HG02678 (cell line): ENCODE measurements around the gene TEDC1.

Experiments used
- ATAC-seq: cut with Tn5 transposase; IDR thresholded peaks from one replicate; pipeline ENCODE4 v1.9.1; 2021; ENCODE audit warnings: mild to moderate bottlenecking, moderate library complexity; ENCODE audit not compliant: unreplicated experiment

TEDC1 gene

DNA sequence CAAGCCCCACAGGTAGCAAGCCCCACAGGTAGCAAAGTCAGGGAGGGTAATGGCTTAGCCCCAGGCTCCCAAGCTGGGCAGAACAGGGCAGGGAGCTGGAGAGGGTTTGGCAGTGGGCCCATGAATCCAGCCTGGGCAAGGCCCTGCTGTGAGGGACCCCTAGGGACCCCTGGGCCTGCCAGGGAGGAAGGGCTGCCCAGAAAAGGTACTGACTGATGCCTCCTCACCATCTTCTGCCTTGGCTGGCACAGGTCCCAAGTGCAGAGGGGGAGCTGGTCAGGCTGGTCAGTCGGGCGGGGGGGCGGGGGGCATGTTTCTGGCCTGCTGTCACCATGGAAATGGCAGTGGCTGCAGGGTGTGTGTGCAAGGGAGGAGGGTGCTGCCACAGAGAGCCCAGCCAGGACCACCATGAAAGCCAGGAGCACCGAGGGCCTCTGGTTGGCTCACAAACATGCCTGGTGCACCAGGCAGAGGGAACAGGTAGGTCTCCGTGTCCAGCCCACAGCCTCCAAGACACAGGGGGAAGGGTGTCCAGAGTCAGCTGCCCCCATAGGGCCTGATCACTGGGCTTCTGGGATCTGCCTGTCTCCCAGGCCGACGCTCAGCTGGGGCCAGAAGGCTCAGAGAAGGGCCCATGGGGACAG, 17.9 kb upstream of the TEDC1 start:
- no peak for ATAC-seq

DNA sequence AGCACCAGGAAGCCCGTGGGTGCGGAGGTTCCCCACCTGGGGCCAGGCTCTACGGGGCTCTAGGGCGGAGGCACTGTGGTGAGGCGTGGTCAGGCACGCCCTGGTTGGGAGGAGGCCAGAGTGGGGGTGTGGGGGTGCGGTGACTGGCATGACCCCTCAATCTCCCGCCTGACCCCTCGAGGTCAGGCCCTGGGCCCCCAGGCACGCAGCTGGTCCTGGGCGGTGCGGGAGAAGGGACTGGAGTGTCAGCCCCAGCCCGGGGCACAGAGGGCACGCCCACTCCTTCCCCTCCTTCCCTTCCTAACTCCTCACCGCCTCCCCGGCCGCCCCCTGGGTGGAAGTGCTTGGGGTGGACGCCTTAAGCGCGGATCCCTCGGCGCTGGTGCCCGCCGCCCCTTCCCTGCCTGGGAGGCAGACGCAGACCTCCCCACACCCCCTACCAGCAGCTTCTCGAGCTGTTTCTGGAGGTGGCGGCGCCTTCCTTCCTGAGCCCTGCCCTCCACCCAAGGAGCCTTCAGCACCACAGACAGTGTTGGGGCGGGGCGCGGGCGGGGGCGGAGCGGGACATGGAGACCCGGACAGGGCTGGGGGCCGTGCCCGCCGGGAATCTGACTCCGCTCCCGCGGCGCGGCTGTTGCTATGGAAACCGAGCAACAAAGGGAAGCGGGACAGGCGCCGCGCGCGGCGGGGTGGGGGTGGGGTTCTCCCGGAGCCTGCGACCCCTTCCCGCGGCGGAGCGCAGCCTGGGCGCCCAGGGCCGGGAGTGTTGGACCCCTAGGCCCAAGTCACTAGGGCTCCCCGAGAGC, 17.2 kb upstream of the TEDC1 start:
- no peak for ATAC-seq

DNA sequence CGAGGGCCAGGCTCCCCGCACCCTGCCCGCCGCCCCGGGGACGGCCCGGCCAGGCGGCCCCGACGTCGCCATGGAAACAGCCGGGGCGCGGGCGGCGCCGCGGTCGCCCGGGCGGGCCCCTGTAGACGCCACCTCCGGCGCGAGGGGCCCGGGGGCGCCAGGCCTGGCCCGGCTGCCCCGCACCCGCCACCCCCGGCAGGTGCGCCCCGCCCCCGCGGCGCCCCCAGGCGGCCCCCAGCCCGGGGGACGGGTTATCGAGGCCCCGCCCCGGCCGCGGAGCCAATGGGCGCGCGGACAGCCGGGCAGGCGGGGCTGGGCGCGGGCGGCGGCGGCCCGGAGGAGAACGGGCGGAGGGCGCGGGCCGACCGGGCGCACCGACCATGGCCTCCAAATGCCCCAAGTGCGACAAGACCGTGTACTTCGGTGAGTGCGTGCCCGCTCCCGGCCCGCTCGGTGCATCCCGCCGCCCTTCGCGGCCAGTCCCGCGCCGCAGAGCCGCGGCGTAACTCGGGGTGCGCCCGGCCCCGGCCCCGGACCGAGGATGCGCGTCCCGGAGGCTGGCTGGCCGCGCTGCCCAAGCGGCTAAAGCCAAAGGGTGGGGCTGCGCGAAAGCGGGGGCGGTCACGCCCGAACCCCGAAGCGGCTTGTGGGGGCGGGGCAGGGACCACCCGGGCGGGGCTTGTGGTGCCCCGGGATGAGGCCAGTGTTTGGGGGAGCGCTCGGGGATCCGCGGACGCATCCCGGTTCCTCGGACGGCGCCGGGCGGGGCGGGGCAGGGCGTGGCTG, 16.4 kb upstream of the TEDC1 start, which contains the start of gene CRIP2:
Gene CRIP2 (plus strand): TSS at position 339 of the 786 bp plus-strand sequence. CDS start 42 bp downstream, at position 381.
- no peak for ATAC-seq

DNA sequence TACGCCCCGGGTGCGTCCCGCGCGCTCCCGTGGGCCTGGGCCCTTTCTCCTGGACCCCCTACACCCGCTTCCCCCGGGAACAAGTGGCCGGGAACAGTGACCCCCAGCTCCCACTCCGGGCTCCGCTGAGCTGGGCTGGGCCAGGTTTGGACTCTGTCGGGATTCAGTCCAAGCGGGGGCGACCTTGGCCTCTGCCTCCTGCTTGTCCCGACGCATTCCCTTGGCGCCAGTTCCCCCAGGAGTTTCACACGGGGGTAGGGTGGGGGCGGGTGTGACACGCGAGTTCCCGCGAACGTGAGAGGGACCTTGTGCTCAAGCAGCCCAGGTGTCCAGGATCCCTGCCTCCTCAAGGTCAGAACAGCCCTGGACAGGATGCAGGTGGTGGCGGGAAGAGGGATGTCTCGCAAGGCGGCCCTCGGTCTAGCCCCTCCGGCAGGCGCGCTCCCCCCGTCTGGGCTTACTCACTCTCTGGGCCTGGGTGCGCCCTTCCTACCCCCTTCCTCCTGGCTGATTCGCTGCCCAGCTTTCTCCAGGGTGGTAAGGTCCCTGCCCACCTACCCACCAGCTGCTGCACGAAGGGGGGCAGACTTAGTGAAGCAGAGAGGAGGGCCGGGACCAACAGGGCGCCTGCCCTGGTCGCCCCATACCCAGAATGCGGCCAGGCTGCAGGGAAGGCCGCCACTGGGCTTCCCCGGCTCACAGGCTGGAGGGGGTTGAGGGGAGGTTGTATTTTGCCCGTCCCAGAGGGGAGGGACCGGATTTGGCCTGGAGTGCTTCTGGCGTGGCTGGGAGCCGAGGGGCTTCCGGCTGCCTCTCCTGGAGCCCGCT, 15.6 kb upstream of the TEDC1 start:
- no peak for ATAC-seq

- ATAC-seq: no peak
Measured at GRCh38 chr14:105476097-105476830, 14.8 kb upstream of the TEDC1 start.

DNA sequence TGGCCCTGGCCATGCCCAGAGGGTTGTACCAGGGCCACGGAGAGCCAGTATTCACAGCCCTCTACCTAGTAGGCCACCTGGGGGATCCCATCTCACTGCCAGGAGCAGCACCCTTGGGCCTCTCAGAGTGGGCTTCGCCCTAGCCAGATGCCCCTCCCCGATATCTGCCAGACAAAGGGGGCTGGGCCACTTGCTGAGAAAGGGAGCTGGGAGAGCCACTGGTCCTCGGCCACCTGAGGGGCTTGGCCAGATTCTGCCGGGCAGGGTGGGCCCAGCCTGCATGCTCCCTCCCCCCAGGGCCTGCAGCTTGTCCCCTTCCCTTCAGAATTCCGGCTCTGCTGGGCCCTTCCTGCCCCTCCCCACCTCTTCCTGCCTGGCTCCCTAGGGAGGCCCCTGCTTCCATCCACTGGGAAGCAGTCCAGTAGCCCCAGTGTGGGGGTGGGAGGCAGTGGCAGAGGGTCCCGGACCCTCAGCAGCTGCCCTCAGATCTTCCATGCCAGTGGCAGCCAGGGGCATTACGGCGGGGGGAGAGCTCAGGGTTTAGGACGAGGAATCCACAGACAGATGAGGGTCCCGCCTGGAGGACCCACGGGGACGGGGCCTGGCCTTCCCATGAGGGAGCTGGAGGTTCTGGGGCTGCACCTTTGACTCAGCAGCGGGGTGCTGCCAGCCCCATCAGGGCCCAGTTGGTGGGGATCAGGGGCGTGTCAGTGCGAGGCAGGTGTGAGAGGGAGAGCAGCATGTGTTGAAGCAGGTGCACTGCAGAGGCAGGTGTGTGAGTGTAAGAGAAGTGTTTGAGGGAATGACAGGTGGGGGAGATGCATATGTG, 14.0 kb upstream of the TEDC1 start:
- no peak for ATAC-seq

DNA sequence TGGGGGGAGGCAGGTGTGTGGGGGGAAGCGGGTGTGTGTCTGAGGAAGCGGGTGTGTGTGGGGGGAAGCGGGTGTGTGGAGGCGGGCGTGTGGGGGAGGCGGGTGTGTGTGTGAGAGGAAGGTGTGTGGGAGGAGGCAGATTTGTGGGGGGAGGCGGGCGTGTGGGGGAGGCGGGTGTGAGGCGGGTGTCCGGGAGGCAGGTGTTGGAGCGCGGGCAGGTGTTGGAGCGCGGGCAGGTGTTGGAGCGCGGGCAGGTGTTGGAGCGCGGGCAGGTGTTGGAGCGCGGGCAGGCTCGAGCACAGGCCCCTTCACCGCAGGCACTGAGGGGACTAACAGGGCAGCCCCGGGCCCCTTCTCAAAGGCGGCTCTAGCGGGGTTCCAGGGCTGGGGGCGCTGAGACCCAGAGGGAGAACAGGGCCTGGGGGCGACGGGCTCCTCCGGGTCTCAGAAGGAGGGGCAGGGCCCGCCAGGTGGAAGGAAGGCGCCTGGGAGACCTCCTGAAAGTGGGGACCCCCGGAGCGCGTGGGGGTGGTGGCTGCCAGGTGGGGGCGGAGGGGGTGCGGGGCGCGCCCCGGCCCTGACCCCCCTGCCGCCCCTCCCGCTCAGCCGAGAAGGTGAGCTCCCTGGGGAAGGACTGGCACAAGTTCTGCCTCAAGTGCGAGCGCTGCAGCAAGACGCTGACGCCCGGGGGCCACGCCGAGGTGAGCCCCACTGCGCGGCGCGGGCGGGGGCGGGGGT, 13.2 kb upstream of the TEDC1 start:
- ATAC-seq: no peak

- ATAC-seq: no peak
Measured at GRCh38 chr14:105478398-105479251, 12.4 kb upstream of the TEDC1 start.

- ATAC-seq: no peak
Measured at GRCh38 chr14:105479431-105480158, 11.5 kb upstream of the TEDC1 start.

DNA sequence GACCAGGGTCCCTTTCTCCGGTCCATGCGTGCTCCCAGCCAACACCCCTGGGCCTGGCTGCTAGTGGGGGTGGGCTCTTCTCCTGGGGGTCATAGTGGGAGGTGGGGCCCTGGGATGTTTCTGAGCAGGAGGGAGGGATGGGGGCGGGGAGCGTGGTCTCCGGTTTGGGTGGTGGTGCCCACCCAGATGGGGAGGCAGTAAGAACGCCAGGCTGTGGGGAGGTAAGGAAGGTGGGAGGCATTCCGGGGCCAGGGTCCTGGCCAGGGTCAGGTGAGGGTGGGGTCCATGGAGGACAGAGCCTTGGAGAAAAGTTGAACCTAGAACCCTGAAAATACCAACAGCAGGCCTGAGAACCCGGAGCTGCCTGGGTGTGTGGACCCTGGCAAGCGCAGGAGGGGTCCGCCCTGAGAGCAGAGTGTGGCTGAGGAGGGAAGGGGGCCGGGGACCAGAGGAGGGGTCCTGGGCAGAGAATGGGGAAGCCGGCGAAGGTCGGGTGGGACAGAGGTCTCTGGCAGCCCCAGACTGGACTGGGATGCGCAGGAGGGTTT, 10.8 kb upstream of the TEDC1 start:
- no peak for ATAC-seq

DNA sequence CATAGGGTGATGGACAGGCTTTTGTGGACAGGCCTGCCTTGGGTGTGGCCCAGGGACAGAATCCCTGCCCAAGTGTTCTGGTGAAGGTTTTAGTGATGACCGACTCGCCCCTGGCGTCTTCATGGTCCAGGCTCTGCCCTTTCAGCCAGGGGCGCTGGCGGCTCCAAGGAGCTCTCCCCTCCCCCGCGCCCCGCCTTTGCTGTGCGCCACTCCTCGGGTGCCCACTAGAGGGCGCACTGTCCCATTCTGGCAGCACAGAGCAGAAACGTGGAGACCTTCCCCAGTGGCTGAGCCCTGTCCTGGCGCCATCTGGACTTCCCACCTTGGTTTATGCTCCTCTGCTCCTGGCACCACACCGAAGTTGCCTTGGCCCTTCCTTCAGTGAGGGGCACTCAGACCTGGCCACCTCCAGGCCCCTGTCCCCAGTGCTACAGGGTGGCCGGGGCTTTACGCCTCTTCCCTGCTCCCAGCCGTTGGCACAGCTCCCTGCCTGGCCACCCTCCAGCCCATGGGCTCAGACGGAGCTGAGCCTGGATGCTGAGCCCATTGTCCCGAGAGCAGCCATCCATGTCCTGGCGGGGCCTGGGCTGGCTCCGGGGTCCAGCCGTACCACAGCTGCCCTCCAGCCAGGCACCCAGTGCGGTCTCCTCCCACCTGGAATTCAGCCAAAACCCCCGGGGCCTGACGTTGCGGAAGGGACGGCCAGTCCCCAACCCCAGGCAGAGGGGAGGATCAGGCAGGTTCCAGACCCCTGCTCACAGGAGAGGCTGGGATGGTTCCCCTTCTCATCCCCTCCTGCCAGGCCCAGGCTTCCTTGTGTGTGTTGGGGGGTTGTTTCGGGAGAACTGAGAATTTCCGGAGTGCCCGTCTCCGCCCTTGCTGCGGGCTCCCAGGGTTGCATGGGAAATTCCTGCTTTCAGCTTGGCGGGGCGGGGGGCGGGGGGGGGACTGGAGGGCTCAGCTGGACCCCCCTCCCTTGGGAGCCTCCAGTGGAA, 9.9 kb upstream of the TEDC1 start:
- ATAC-seq: peak; percentile 57

DNA sequence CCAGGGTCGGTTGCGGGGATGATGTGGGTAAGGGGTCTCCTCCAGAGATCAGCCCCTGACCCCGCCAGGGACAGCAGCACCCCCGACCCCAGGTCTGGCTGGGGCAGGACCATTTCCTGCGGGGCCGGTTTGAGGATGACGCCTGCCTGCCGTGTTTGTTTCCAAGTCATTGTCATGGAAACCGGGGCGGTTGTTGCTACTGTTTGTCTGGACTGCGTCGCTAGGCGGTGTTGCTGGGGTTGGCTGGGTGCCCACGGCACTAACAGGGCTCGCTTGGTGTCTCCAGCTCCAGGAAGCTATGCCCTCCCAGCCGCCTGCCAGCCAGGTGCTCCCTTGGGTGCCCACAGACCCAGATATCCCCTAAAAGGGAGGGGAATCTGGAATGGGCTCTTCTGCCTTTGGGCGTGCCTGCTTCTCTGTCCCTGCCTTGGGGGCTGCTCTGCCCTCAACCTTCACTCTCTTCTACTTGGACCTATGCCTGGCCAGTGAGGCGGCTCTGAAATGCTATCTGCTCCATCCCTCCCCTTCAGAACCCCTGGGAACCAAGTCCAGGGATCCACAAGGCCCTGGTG, 9.1 kb upstream of the TEDC1 start:
- ATAC-seq: peak; percentile 53

GRCh38 chr14:105482486-105483110, 8.4 kb upstream of the TEDC1 start:
- no peak for ATAC-seq

- no peak for ATAC-seq
Measured at GRCh38 chr14:105483300-105484068, 7.6 kb upstream of the TEDC1 start.
